Lung (tissue), 12 donors: Measurements from ENCODE around the gene TBC1D21. TPM values are rescaled to one million over a fixed set of nuclear protein-coding genes. Genes with fewer than 3 reads are reported as not detected.

Experiments used
- ATAC-seq: fragments of 200-7000 bp; cut with Tn5 transposase; one replicate; pipeline ENCODE4 v1.9.1; 2020; ENCODE audit warnings: moderate number of reproducible peaks; ENCODE audit not compliant: insufficient read depth, low FRiP score
- DNase-seq, 3 donors: peaks; one replicate each; pipeline ENCODE4 v3.0.0-alpha.2; 2013 to 2017
- H3K27ac ChIP-seq, 2 donors: one replicate each; pipeline ENCODE4 v1.5.1; 2013; ENCODE audit warnings: mild to moderate bottlenecking in 2 of 2, moderate library complexity in 2 of 2, control low read depth in 1 of 2, inconsistent platforms in 1 of 2, low read depth in 1 of 2, low read length in 1 of 2
- H3K27me3 ChIP-seq, 3 donors: one replicate each; pipeline ENCODE4 v1.5.1; 2013; ENCODE audit warnings: low read length in 2 of 3; ENCODE audit not compliant: control insufficient read depth in 3 of 3, insufficient read depth in 3 of 3
- H3K36me3 ChIP-seq, 4 donors: one replicate each; pipeline ENCODE4 v1.5.1; 2013; ENCODE audit warnings: low read length in 4 of 4, mild to moderate bottlenecking in 1 of 4, moderate library complexity in 1 of 4; ENCODE audit not compliant: control insufficient read depth in 4 of 4, insufficient read depth in 4 of 4
- H3K4me1 ChIP-seq, 5 donors: one replicate each; pipeline ENCODE4 v1.5.1; 2013; ENCODE audit warnings: low read length in 5 of 5, mild to moderate bottlenecking in 2 of 5, moderate library complexity in 1 of 5; ENCODE audit not compliant: control insufficient read depth in 5 of 5, insufficient read depth in 5 of 5
- H3K4me3 ChIP-seq: one replicate; pipeline ENCODE4 v1.5.1; 2013; ENCODE audit warnings: mild to moderate bottlenecking, control low read depth, moderate library complexity
- H3K9ac ChIP-seq, 2 donors: one replicate each; pipeline ENCODE4 v1.5.1; 2013; ENCODE audit warnings: low read length in 2 of 2, control low read depth in 1 of 2; ENCODE audit not compliant: insufficient read depth in 1 of 2
- H3K9me3 ChIP-seq, 4 donors: one replicate each; pipeline ENCODE4 v1.5.1; 2013; ENCODE audit warnings: low read length in 3 of 4, mild to moderate bottlenecking in 1 of 4, moderate library complexity in 1 of 4; ENCODE audit not compliant: control insufficient read depth in 4 of 4, insufficient read depth in 3 of 4
- CTCF ChIP-seq: IDR thresholded peaks from 2 replicates; pipeline ENCODE4 v1.5.1; 2012; ENCODE audit warnings: mild to moderate bottlenecking; ENCODE audit errors: control extremely low read depth, extremely low read depth
- WGBS, 2 donors: extraction: QIAGEN DNeasy Blood & Tissue Kit; methylation state at CpG; one replicate each; pipeline ENCODE4 v1.1.7; 2013; 5-methylcytosine and 5-hydroxymethylcytosine counted together
- polyA plus RNA-seq, 2 donors: library from polyadenylated mRNA; stranded (reverse); fragments of 200-250 nt; gene quantifications; one replicate each; pipeline ENCODE4 v1.2.1, GENCODE V29; 2013
- total RNA-seq, 2 donors: library from RNA; depleted of rRNA in 1 of 2; stranded (reverse); fragments of >200 nt in 1 of 2; gene quantifications; one replicate each; pipeline ENCODE4 v1.2.1, GENCODE V29; 2014 to 2021
- donor health status: control.
- donor health status: control.
- donor health status: Bipolar disorder and iron deficiency.
- donor health status: healthy.
- donor health status: DM: yes; HTN: yes; CAD: no.

Gene TBC1D21
- total and polyA plus RNA-seq, 4 donors: not detected

- no peak for DNase-seq
- H3K4me3 ChIP-seq: no peak overlapping the region
- no peak overlapping the region for H3K27ac ChIP-seq
- TF ChIP-seq CTCF: no peak
- 50 to 74% methylated on average over 2 of the region's 2 CpGs for WGBS, 2 donors
- peaks cover 3 to 16% (median 5%) of the 10 kb centered on the region in 3 donors for H3K27me3 ChIP-seq
- no peaks in the 10 kb centered on the region for H3K36me3 ChIP-seq
- H3K9ac ChIP-seq: no peak overlapping the region
- peaks cover 0 to 3% (median 0%) of the 10 kb centered on the region in 5 donors for H3K4me1 ChIP-seq
- peaks cover 0 to 1% (median 0%) of the 10 kb centered on the region in 4 donors for H3K9me3 ChIP-seq
- no peak for ATAC-seq
These were observed 6.9 kb upstream of the TBC1D21 start for GRCh38 chr15:73866481-73866880.

- Histone ChIP-seq H3K36me3 (no peaks in the 10 kb centered on the region), H3K27ac (no peak overlapping the region), H3K4me1 (peaks cover 0 to 7% (median 0%) of the 10 kb centered on the region in 5 donors), H3K27me3 (peaks cover 3 to 16% (median 5%) of the 10 kb centered on the region in 3 donors), H3K9me3 (peaks cover 0 to 1% (median 0%) of the 10 kb centered on the region in 4 donors), H3K4me3 (no peak overlapping the region), H3K9ac (no peak overlapping the region)
- ATAC-seq: no peak
- DNase-seq: no peak
- TF ChIP-seq CTCF: no peak
- WGBS, 2 donors: 38 to 49% methylated on average over 6 of the region's 6 CpGs
These were observed 6.4 kb upstream of the TBC1D21 start for GRCh38 chr15:73866881-73867410.

- no peak overlapping the region for H3K9ac ChIP-seq
- no peak overlapping the region for H3K4me3 ChIP-seq
- TF ChIP-seq CTCF: no peak
- H3K9me3 ChIP-seq: peaks cover 0 to 1% (median 0%) of the 10 kb centered on the region in 4 donors
- H3K36me3 ChIP-seq: no peaks in the 10 kb centered on the region
- no peak overlapping the region for H3K27ac ChIP-seq
- 51 to 69% methylated on average over 3 of the region's 3 CpGs for WGBS, 2 donors
- no peak for DNase-seq
- no peak for ATAC-seq
- peaks cover 0 to 11% (median 0%) of the 10 kb centered on the region in 5 donors for H3K4me1 ChIP-seq
- peaks cover 3 to 16% (median 3%) of the 10 kb centered on the region in 3 donors for H3K27me3 ChIP-seq
These were observed 5.9 kb upstream of the TBC1D21 start for GRCh38 chr15:73867426-73867825.

- no peak for TF ChIP-seq CTCF
- Histone ChIP-seq H3K27ac (no peak overlapping the region), H3K36me3 (no peaks in the 10 kb centered on the region), H3K4me3 (no peak overlapping the region), H3K9ac (no peak overlapping the region), H3K4me1 (peaks cover 0 to 11% (median 0%) of the 10 kb centered on the region in 5 donors), H3K9me3 (peaks cover 0 to 1% (median 0%) of the 10 kb centered on the region in 4 donors), H3K27me3 (peaks cover 3 to 17% (median 3%) of the 10 kb centered on the region in 3 donors)
- DNase-seq (no peak), ATAC-seq (no peak)
- WGBS, 2 donors: 79 to 85% methylated on average over 2 of the region's 2 CpGs
These were observed 5.4 kb upstream of the TBC1D21 start for GRCh38 chr15:73867956-73868355.
